ENCODE measurements around the gene TMEM121B.

DNA sequence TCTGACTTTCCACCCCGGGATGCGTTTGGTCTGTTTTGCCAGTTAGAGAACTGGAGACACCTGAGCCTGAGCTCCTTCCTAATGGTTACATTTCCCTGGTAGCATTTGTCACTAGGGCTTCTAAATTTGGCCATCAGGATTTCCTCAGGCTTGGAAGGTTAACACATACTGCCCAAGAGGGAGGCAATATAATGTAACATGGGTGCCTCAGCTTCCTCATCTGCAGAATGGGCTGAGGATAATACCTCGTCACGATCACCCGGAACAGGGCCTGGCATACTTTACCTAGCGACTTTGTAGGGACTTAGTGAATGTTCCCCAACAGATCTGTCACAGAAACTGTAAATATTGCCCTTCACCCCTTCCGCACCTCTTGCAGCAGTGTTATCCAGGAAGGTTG, 25.1 kb downstream of the TMEM121B start:
- TF ChIP-seq, protein P1, sequence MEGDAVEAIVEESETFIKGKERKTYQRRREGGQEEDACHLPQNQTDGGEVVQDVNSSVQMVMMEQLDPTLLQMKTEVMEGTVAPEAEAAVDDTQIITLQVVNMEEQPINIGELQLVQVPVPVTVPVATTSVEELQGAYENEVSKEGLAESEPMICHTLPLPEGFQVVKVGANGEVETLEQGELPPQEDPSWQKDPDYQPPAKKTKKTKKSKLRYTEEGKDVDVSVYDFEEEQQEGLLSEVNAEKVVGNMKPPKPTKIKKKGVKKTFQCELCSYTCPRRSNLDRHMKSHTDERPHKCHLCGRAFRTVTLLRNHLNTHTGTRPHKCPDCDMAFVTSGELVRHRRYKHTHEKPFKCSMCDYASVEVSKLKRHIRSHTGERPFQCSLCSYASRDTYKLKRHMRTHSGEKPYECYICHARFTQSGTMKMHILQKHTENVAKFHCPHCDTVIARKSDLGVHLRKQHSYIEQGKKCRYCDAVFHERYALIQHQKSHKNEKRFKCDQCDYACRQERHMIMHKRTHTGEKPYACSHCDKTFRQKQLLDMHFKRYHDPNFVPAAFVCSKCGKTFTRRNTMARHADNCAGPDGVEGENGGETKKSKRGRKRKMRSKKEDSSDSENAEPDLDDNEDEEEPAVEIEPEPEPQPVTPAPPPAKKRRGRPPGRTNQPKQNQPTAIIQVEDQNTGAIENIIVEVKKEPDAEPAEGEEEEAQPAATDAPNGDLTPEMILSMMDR (IDR thresholded peaks at IDR 0.05): no peak
- TF ChIP-seq POLR2A (IDR thresholded peaks at IDR 0.05): no peak

All from body of pancreas (tissue), 4 donors.